CD4-positive, alpha-beta T cell treated with Interleukin-15 for 1 hour (primary cell): ENCODE measurements around the gene GATA3.

Experiments
- DNase-seq: peaks from one replicate; pipeline ENCODE4 v3.0.0-alpha.2; 2020

GATA3 gene

GRCh38 chr10:8051109-8051821, 3.2 kb upstream of the GATA3 start:
- no peak for DNase-seq

DNA sequence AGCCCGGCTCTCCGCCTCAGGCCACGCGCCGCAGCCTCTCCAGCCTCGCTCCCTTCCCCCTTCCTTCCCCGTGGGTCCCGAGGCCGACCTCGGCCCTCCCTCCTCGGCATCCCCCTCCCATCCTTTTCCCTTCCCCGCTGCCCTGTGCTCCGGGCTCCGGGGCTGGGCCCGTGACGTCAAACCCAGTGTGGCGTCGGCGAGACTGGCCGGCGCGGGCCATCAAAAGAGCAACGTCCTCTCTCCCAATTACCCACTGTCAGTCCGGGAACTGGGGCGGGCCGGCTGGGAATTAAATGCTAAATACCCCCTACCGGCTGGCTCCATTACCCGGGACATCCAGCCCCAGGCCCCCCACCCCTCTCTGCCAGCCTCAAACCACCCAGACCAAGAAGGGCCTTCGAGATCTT, 2.6 kb upstream of the GATA3 start:
- DNase-seq, result no peak

- DNase-seq, result no peak
Measured at GRCh38 chr10:8052341-8052955, 2.0 kb upstream of the GATA3 start.

- no peak for DNase-seq
Measured at GRCh38 chr10:8052956-8053445, 1.5 kb upstream of the GATA3 start.

DNA sequence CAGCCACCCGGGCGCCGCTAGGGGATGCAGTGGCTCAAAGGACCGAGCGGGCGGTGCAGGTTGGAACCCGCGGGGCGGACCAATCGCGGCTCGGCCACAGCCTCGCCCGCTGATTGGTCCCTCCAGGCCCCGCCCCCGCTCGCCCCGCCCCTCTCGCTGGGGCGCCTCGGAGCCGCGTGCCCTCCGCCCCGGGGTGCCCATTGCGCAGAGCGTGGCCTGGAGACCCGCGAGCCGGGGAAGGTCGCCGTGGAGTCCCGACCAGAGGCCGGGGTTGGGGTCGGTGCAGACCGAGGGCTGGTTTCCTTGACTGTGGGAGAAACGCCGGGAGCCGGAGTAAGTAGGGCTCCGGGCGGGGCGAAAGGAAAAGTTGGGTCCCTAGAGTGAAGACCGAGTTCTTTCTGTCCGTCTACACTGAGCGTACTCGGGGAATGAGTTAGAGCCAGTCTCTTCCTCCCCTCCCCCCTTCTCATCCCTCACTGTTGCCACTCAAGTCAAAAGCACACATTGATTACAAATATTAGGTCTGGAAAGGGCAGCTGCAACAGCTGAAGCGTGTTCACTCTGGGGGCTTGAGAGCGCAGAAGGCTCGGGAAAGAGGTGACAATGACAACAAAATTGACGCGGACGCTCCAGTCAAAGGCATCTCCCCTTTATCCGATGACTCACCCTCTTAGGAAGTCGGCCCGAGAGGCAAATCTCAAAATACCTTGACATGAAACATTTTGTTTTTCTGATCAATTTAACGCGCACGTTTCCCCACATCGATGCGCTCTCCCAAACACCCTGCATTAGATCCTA, 843 bp upstream of the GATA3 start:
- DNase-seq, result peak; percentile 89

- DNase-seq, result no peak
Measured at GRCh38 chr10:8054244-8054493, 319 bp upstream of the GATA3 start.

- no peak for DNase-seq
Measured at GRCh38 chr10:8055420-8056349, 1.2 kb downstream of the GATA3 start.

GRCh38 chr10:8056378-8056777, 1.9 kb downstream of the GATA3 start:
- no peak for DNase-seq

GRCh38 chr10:8056871-8057331, 2.4 kb downstream of the GATA3 start:
- DNase-seq, result peak; percentile 51

DNA sequence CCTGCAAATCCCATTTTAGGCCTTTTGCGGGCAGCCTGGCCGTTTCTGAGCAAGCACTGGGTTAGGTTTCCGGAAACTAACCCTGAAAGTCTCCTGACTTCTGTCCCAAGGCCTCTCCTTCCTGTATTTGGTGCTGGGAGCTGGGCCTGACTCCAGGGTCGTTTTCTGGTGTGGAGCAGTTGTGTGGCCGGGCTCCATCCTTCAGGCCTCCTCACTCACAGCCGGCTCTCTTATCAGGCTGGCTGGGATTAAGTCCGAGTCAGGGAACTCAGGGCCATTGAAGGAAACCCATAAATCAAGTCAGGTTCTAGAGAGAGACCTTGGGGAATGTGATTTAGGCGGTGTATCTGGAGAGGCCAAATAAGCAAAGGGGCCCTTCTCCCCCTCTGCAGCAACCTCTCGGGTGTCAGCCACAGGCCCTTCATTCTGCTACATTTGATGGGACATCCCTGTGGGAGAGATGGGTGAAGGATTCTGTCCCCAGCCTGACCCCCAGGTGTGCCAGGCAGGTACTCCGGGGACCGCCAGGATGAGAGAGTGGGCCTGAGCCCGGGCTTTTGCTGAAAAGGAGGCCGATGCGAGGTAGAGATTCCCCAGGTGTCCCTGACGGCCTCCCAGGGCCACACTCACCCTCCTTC, 3.3 kb downstream of the GATA3 start:
- no peak for DNase-seq

GRCh38 chr10:8058274-8059111, 4.0 kb downstream of the GATA3 start:
- no peak for DNase-seq

GRCh38 chr10:8059191-8059936, 4.9 kb downstream of the GATA3 start:
- no peak for DNase-seq

GRCh38 chr10:8060010-8060703, 5.7 kb downstream of the GATA3 start:
- peak; percentile 48 for DNase-seq

- DNase-seq, result no peak
Measured at GRCh38 chr10:8060704-8061121, 6.2 kb downstream of the GATA3 start.

DNA sequence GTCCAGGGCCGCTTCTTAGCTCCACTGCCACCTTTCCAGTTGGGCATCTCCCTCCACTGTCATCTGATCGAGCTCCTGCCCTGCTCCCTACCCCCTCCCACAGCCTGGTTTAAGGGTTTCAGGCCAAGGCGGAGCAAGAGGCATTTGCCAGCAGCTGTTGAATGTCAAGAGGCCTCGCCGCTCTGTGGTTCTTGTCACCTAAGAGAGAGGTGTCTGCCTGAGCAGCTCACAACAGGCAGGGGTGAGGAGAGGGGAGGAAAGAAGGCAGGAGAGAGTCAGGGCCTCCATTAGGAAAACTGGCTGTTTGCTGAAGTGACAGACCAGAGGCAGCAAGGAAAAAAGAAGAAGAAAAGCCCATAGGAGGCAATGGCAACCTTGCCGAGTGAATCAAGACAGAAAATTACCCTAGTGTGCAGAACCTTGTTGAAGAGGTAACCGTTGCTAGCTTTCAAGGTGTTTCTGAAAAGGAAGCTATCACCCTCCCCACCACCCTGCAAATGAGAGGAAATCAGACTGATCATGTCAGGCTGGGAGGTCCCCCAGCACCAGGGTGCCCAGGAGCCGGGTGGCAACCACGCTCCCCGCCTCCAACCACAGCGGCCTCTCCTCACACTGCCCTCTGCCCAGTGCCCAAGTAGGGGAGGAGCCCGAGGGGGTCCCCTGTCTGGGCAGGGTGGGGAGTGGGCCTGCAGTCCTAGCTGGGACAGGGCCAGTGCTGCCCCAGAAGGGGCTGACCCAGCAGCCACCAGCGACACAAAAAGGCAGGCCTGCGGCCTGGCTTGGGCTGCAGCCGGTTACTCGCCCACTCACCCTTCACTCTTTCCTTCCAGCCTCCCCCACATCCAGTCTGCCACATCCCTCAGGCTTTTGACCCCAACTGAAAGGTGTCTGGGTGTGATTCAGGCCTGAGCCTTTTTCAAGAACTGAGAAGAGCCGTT, 7.1 kb downstream of the GATA3 start:
- peak; percentile 59 for DNase-seq

DNA sequence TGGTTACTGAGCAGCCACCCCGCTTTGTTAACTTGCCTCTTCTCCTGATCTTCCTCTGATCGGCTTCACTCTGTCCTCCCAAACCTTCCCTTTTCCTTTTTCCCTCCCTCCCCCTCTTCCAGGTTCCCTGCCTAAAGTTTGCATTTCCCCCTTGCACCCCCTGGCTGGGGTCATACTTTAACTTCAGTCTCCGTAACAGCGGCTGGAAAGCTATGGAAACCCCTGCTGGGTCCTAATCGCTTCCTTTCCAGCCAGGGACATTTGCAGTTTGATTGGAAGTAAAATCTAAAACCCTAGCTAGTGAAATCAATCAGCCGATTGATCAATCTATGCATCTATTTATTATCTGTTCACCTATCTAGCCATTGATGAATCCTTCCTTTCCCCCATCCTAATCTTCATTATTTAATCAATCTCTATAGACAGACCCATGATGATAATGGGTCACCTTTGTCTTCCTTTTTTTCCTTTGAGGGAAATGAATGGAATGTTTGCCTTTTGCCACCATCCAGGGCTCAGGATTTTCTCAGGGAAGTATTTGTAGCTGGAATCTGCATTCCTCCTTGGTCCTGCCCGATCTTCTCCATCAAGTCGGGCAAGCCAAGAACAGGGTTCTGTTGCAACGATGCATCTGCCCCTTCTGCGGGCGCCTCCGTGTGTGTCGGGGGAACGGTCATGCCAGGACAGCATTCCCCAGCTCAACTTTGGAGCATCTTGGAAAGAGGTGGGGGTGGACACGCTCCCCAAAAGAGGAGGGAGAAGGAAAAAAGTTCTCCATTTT, 8.8 kb downstream of the GATA3 start:
- DNase-seq, result no peak

DNA sequence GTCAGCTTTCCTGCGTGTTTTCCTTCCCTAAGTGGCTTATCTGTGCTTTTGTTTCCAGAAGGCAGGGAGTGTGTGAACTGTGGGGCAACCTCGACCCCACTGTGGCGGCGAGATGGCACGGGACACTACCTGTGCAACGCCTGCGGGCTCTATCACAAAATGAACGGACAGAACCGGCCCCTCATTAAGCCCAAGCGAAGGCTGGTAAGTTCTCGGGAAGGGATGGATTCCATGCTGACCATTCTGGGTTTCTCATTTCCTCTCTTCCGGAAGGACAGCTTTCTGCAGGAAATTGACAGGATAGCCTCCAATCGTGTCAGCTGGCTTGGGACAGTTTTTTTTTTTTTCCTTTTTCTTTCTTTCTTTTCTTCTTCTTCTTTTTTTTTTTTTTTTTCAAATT, 9.4 kb downstream of the GATA3 start:
- DNase-seq, result no peak

GRCh38 chr10:8064436-8064835, 9.9 kb downstream of the GATA3 start:
- DNase-seq, result no peak
